Stomach (tissue), 4 donors: ENCODE results near the gene NIPAL3.
A peak's percentile ranks its signal among the peaks of the same experiment; 100 is the strongest.

Experiments
- CTCF ChIP-seq, 7 experiments: fragments of 450-650 bp in 4 of 7; fragments of 200-600 bp in 3 of 7; sonication (generic) in 3 of 7; IDR thresholded peaks; one replicate each; pipeline ENCODE4 v1.5.1; 2016 to 2019; ENCODE audit warnings: antibody characterized with exemption in 7 of 7, control low read depth in 2 of 7, mild to moderate bottlenecking in 1 of 7
- EP300 ChIP-seq: sonication (generic); formaldehyde crosslinking; IDR thresholded peaks from one replicate; pipeline ENCODE4 v1.6.1; 2017; ENCODE audit warnings: antibody characterized with exemption
- POLR2A ChIP-seq, 4 donors: fragments of 450-650 bp; IDR thresholded peaks; one replicate each; pipeline ENCODE4 v1.6.1; 2016; ENCODE audit warnings: antibody characterized with exemption in 4 of 4, control low read depth in 2 of 4, mild to moderate bottlenecking in 1 of 4, moderate library complexity in 1 of 4

- no peak for TF ChIP-seq POLR2A (IDR thresholded peaks at IDR 0.05)
- TF ChIP-seq CTCF (IDR thresholded peaks at IDR 0.05) = peak in 5 of 7 experiments; percentile 54 to 81 (median 74)
- TF ChIP-seq EP300 = no peak
Measured at GRCh38 chr1:24391882-24392603, 23.6 kb upstream of the NIPAL3 start.
